Measurements from ENCODE around the gene PPP1CA.

PPP1CA gene

DNA sequence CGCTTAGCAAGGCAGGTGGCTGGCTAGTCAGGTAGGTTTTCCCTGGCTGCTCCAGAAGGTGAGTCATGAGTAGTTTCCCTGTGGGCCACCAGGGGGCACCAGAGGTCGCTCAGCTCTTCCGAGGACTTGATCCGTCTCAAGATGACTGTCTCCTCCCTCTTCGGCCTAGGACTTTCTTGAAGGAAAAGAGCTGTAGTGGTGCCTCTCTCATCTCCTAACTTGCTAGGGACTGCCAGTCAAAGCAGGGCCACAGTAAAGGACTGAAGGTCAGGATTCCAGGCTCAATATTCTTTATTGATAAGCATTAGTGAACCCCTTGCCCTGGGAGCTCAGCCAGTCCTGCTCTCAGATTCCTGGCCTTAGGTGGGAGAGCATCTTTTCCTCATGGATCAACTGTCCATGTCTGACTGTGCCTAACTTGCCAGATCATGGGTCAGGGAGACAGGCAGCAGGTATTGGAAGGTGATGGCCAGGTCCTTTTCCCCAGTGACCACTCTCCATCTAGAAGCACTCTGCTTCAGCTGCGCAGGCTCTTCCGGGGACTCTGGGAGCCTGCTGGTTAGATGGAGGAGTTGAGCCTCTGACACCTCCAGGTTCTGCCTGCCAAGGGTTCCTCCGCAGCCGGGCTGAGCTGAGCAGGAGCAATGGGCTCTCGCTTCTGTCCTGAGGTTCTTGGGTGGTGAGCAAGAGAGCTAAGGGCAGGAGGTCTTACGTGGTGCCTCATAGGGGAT, 50.2 kb downstream of the PPP1CA start:
- no peak for DNase-seq (ENCODE audit: low read depth)

DNA sequence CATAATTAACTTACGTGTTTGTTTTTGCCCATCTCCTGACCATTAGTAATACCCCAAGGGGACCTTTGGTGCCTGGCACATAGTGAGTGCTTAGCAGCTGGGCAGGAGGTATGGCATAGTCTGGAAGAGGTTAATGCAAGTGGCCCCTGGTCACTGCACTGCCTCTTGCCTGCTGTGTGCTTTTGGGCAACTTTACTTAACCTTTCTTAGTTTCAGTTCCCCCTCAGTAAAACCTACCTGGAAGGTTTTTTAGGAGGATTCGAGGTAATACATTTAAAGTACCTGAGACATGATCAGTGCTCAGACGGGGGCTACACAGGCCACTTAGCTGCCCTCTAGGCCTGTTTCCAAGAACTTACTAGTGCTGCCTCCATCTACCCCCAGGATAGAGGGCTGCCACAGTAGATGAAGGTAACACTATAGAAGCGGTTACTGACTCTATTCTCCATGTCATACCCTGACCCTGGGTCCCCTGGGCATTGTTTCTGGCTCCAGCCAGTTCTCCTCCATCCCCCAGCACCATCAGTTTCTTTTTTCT, 51.7 kb downstream of the PPP1CA start:
- no peak for DNase-seq (ENCODE audit: low read depth)

DNA sequence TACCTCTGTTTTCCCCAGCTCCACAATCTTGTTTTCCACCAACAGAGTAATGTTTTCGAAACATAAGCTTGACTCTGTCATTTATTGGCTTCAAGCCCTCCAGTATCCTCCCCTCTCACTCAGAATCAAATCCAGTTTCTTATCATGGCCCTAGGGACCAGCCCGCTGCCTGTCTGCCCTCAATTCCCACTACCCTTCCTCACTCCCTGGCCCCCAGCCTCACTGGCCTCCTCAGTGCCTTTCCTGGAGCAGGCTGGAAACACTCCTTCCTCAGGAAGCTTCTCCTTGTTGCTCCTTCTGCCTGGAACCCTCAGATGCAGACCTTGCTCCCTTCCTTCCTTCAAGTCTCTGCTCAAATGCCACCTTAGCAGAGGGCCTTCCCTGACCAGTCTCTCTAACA, 52.2 kb downstream of the PPP1CA start:
- DNase-seq (ENCODE audit: low read depth), result no peak

DNA sequence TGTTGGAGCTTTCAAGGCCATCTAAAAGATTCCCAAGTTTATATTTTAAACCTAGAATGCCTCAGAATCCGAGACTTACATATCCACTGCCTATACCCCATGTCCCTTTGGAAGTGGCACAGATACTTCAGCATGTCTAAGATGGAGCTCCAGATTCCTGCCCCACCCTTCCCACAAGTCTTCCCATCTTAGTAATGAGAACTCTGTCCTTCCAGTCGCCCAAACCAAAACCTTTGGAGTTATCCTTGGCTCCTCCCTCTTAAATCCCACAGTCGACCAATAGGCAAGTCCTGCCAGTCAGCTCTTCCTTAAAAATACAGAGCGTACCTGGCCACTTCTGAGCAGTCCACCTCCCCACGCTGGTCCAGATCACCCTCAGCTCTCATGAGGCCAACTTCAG, 52.6 kb downstream of the PPP1CA start:
- DNase-seq (ENCODE audit: low read depth), result no peak

All from stimulated activated CD8-positive, alpha-beta memory T cell treated with anti-CD3 and anti-CD28 coated beads, Interleukin-7, amount 100 ng/mL, for 24 hours (primary cell).